ENCODE measurements around the gene LRRC49.

DNA sequence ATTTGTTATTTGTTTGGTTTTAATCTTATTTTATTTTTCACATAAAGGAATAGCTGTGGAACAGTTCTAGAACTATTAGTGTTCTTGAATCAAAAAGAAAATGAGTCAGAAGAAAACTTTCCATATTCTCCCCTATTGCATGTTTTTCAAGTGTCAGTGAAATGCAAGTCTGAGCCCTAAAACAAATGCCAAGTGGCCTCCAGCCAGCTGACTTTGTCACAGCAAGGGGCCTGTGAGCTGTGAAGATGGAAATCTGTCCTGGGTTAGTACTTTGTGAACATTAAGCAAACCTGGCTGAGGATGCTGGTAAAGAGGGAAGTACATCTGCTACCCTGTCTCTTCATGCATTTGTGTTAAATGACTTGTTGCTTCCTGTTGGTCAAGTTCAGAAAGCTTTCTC is 14.2 kb downstream of the LRRC49 start:
- TF ChIP-seq CTCF (conservative IDR thresholded peaks at IDR 0.05; ENCODE audit: low read depth, low read length): no peak
- TF ChIP-seq POLR2A (IDR thresholded peaks at IDR 0.05; ENCODE audit: low read depth, low read length): no peak
- no peak for TF ChIP-seq ELK1 (IDR thresholded peaks at IDR 0.05; ENCODE audit: borderline replicate concordance, low read depth, low read length)
- no peak for TF ChIP-seq CEBPB (IDR thresholded peaks at IDR 0.05; ENCODE audit: low read depth, low read length)

All from IMR-90 (cell line).